DMS114 treated with DMSO at 0.1 percent for 48 hours (cell line): ENCODE measurements around the gene SLC38A1.
"Not testable (repeated sequence)": the region's sequence is repeated elsewhere in the genome, so short reads cannot be mapped to it uniquely, and the experiment has no call there.

ENCODE experiments used
- DNase-seq: peaks from one replicate; lab custom pipeline; 2025; ENCODE audit not compliant: unreplicated experiment; lab: John Stamatoyannopoulos, UW

Gene SLC38A1

GRCh38 chr12:46265102-46265501 is 3.7 kb downstream of the SLC38A1 start:
- no peak for DNase-seq

- no peak for DNase-seq
These were observed 4.8 kb downstream of the SLC38A1 start for GRCh38 chr12:46264057-46264456.

- no peak for DNase-seq
These were observed 5.5 kb downstream of the SLC38A1 start for GRCh38 chr12:46263140-46264016.

GRCh38 chr12:46261646-46262045 is 7.2 kb downstream of the SLC38A1 start:
- DNase-seq = no peak

- DNase-seq = no peak
These were observed 7.8 kb downstream of the SLC38A1 start for GRCh38 chr12:46260913-46261476.

- no peak for DNase-seq
These were observed 8.5 kb downstream of the SLC38A1 start for GRCh38 chr12:46260124-46260912.

GRCh38 chr12:46259713-46260112 is 9.1 kb downstream of the SLC38A1 start:
- no peak for DNase-seq

- no peak for DNase-seq
These were observed 9.8 kb downstream of the SLC38A1 start for GRCh38 chr12:46259071-46259470.

- DNase-seq = no peak
These were observed 10.7 kb downstream of the SLC38A1 start for GRCh38 chr12:46258129-46258528.

- no peak for DNase-seq
These were observed 11.9 kb downstream of the SLC38A1 start for GRCh38 chr12:46256942-46257341.

GRCh38 chr12:46253544-46254162 is 15.2 kb downstream of the SLC38A1 start:
- no peak for DNase-seq

- DNase-seq = not testable (repeated sequence)
These were observed 16.8 kb downstream of the SLC38A1 start for GRCh38 chr12:46251994-46252393.

GRCh38 chr12:46249960-46250359 is 18.9 kb downstream of the SLC38A1 start:
- DNase-seq = not testable (repeated sequence)

GRCh38 chr12:46246021-46246700 is 22.7 kb downstream of the SLC38A1 start:
- DNase-seq = no peak

GRCh38 chr12:46244997-46245396 is 23.8 kb downstream of the SLC38A1 start:
- DNase-seq = no peak

- no peak for DNase-seq
These were observed 24.4 kb downstream of the SLC38A1 start for GRCh38 chr12:46244273-46244915.

- DNase-seq = no peak
These were observed 26.3 kb downstream of the SLC38A1 start for GRCh38 chr12:46242569-46242968.

GRCh38 chr12:46240436-46240835 is 28.4 kb downstream of the SLC38A1 start:
- DNase-seq = no peak

GRCh38 chr12:46238821-46239220 is 30.0 kb downstream of the SLC38A1 start:
- DNase-seq = no peak

- no peak for DNase-seq
These were observed 31.3 kb downstream of the SLC38A1 start for GRCh38 chr12:46237371-46238045.
